Measurements from ENCODE around the gene KPNA5. TPM values are rescaled to one million over a fixed set of nuclear protein-coding genes. Genes with fewer than 3 reads are reported as not detected.

Gene KPNA5
- total RNA-seq, 1 donor from 2014 or later, result 11.4 TPM

DNA sequence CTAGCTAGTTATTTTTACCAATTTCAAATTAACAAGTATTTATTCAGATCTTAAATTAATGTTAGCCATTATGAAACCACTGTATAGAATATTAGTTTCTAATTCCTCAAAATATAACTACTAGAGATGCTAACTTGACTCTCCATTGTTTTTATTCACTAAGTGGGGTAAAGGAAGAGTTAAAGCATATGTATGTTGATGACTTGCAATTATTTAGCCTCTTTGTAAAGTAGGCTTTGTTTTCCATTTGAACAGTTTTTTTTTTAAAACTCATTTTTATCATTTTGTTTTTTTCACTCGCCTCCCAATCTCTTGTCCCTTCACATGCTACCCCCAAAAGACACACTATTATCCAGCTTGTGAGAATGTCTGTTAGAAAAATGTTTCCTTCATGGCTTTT, 81.2 kb downstream of the KPNA5 start:
- Mint-ChIP-seq H3K4me3 (ENCODE audit: unreplicated experiment) (no peak overlapping the region), H3K4me1 (ENCODE audit: unreplicated experiment) (peaks cover 6% of the 10 kb centered on the region), H3K9me3 (ENCODE audit: unreplicated experiment) (no peaks in the 10 kb centered on the region), H3K27me3 (ENCODE audit: unreplicated experiment) (peaks cover 7% of the 10 kb centered on the region), H3K27ac (ENCODE audit: unreplicated experiment) (no peak overlapping the region), H3K36me3 (ENCODE audit: low read depth, unreplicated experiment) (peaks cover 8% of the 10 kb centered on the region)
- TF ChIP-seq, protein P1, sequence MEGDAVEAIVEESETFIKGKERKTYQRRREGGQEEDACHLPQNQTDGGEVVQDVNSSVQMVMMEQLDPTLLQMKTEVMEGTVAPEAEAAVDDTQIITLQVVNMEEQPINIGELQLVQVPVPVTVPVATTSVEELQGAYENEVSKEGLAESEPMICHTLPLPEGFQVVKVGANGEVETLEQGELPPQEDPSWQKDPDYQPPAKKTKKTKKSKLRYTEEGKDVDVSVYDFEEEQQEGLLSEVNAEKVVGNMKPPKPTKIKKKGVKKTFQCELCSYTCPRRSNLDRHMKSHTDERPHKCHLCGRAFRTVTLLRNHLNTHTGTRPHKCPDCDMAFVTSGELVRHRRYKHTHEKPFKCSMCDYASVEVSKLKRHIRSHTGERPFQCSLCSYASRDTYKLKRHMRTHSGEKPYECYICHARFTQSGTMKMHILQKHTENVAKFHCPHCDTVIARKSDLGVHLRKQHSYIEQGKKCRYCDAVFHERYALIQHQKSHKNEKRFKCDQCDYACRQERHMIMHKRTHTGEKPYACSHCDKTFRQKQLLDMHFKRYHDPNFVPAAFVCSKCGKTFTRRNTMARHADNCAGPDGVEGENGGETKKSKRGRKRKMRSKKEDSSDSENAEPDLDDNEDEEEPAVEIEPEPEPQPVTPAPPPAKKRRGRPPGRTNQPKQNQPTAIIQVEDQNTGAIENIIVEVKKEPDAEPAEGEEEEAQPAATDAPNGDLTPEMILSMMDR (IDR thresholded peaks at IDR 0.05; ENCODE audit: unreplicated experiment), result no peak
- no peak for DNase-seq (ENCODE audit: low spot score)

DNA sequence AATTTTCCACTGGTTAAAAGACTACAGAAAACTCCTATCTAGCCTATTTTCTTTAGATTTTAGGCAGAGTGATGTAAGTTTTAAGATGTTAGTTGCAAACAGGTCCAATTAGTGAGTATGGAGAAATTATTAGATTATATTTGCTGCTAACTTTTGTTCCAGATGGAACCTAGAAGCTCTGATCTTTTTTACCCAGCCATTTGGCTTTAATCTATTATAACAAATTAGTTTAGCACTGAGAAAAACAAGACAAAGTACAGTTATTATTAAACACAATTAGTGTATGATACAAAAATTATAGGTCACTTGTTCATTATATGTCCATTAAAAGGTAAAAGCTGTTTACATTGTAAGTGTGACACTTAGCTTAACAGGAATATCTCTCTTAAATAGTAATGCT, 82.0 kb downstream of the KPNA5 start:
- Mint-ChIP-seq H3K4me3 (ENCODE audit: unreplicated experiment) (no peak overlapping the region), H3K36me3 (ENCODE audit: low read depth, unreplicated experiment) (peaks cover 8% of the 10 kb centered on the region), H3K27ac (ENCODE audit: unreplicated experiment) (no peak overlapping the region), H3K27me3 (ENCODE audit: unreplicated experiment) (peaks cover 7% of the 10 kb centered on the region), H3K4me1 (ENCODE audit: unreplicated experiment) (peaks cover 6% of the 10 kb centered on the region), H3K9me3 (ENCODE audit: unreplicated experiment) (no peaks in the 10 kb centered on the region)
- TF ChIP-seq, protein P1 (IDR thresholded peaks at IDR 0.05; ENCODE audit: unreplicated experiment), result no peak
- DNase-seq (ENCODE audit: low spot score), result no peak

DNA sequence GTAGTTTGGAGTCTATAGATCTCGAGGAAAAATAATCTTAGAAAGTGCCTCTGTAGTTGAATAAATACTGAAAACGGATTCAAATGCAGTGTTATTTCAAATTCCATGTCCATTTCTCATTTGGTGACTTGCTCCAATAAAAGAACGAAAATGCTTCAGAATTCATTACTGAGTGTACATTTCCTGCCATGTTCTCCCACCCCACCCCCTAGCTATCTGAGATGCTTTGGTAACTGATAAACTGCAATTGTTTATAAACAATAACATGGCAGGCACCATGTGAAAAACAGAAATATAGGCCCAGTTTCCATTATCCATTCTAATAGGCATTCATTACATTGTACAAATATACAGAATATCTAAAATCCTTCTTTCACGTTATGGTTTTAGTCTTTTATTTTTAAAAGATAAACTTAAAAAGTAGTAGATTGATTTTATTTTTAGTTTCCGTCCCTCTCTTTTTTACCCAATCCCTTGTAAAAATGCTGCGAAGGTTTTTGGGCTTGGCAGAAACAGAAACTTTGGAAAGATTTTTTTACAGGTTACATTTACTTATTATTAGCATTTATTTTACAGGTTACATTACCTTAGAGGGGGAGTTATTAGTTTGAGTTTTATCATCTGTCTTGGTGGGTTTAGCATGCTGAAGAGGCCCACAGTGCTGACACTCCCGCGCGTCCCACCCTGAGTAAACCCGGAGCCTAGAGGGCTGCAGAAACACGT, 83.1 kb downstream of the KPNA5 start:
- no peak overlapping the region for H3K27ac Mint-ChIP-seq (ENCODE audit: unreplicated experiment)
- no peak for DNase-seq (ENCODE audit: low spot score)
- H3K36me3 Mint-ChIP-seq (ENCODE audit: low read depth, unreplicated experiment), result peaks cover 8% of the 10 kb centered on the region
- H3K4me1 Mint-ChIP-seq (ENCODE audit: unreplicated experiment), result peaks cover 8% of the 10 kb centered on the region
- peaks cover 7% of the 10 kb centered on the region for H3K27me3 Mint-ChIP-seq (ENCODE audit: unreplicated experiment)
- no peaks in the 10 kb centered on the region for H3K9me3 Mint-ChIP-seq (ENCODE audit: unreplicated experiment)
- peak overlapping the region; percentile 75 for H3K4me3 Mint-ChIP-seq (ENCODE audit: unreplicated experiment)
- TF ChIP-seq, protein P1 (IDR thresholded peaks at IDR 0.05; ENCODE audit: unreplicated experiment), result no peak

DNA sequence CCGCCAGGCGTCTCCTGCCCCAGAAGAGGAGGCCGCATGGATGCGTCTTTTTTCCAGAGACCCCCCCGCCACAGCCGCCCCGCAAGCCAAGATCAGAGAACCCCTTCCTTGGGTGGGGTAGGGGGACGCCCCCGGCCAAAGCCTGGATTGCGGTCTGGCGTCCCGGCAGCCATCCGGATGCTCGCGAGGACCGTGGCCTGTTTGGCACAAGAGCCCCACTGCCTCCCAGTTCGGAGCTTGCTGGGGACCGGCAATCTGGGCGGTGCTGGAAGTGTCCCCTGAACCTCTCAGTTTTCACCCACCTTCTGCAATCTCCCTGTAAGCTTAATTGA, 83.6 kb downstream of the KPNA5 start:
- DNase-seq (ENCODE audit: low spot score), result no peak
- Mint-ChIP-seq H3K4me3 (ENCODE audit: unreplicated experiment) (peak overlapping the region; percentile 75), H3K27me3 (ENCODE audit: unreplicated experiment) (peaks cover 7% of the 10 kb centered on the region), H3K9me3 (ENCODE audit: unreplicated experiment) (no peaks in the 10 kb centered on the region), H3K4me1 (ENCODE audit: unreplicated experiment) (peaks cover 8% of the 10 kb centered on the region), H3K27ac (ENCODE audit: unreplicated experiment) (no peak overlapping the region), H3K36me3 (ENCODE audit: low read depth, unreplicated experiment) (peaks cover 8% of the 10 kb centered on the region)
- TF ChIP-seq, protein P1 (IDR thresholded peaks at IDR 0.05; ENCODE audit: unreplicated experiment), result no peak

DNA sequence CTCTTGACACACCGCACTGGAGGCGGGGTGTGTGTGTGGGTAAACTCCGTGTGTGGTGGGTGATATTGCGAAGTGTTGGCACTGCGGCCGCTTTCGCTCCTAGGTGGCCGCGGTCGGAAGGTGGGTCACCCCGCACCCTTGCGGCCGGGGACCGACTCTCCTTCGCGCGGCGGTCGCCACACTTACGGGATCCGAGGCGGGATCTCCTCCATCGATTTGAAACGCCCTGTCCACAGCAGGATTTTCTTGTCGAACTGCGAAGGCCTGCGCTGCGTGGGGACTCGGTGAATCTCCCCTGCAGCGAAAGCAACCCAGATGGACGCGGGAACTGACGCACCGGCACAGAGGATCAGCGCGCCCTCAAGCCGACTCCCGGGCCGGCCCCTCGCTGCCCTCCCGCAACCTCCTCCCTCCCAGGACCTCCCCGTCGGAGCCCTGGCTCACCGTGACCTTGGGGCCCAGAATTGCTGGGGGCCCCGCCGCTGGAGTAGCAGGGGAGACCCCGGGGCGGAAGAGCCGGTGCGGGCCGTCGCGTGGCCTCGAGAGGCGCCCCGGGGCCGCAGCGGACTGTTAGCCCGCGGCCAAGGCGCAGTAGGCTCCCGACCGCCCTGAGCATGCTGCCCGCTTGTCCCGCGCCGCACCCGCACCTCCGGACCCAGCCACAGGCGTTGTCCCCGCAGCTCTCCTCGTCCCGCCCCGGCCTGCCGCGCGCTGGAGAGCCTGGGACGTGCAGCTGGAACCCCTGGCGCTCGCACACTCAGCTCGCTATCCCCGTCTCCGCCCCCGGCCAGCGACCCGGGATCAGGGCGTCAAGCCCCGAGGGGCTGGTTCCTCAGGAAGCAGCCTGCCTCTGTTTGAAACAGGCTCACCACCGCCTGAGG, 84.2 kb downstream of the KPNA5 start, which contains the start of gene FAM162B:
TSS of gene FAM162B (minus strand) at position 759 of the 881 bp plus-strand sequence. CDS start at position 616, 143 bp downstream.
- Mint-ChIP-seq H3K27me3 (ENCODE audit: unreplicated experiment) (peaks cover 7% of the 10 kb centered on the region), H3K27ac (ENCODE audit: unreplicated experiment) (peak within 1 kb of the TSS; percentile 6), H3K36me3 (ENCODE audit: low read depth, unreplicated experiment) (peaks cover 8% of the 10 kb centered on the region), H3K4me3 (ENCODE audit: unreplicated experiment) (peak within 1 kb of the TSS; percentile 87), H3K9me3 (ENCODE audit: unreplicated experiment) (no peaks in the 10 kb centered on the region), H3K4me1 (ENCODE audit: unreplicated experiment) (peaks cover 8% of the 10 kb centered on the region)
- DNase-seq (ENCODE audit: low spot score), result peak; percentile 59
- TF ChIP-seq, protein P1 (IDR thresholded peaks at IDR 0.05; ENCODE audit: unreplicated experiment), result no peak

All from endothelial cell (in vitro differentiated cells).